ENCODE data around the gene PEX14.
"Not testable (repeated sequence)": the region's sequence is repeated elsewhere in the genome, so short reads cannot be mapped to it uniquely, and the experiment has no call there.

Gene PEX14

GRCh38 chr1:10474613-10475507, at the start of gene PEX14:
Gene PEX14, plus strand, starts transcription at chr1:10474950. Its CDS starts 17 bp downstream, at chr1:10474967.
- peak; percentile 85 for DNase-seq (ENCODE audit: low read depth)

- not testable (repeated sequence) for DNase-seq (ENCODE audit: low read depth)
These were observed 48.8 kb upstream of the PEX14 start for GRCh38 chr1:10425826-10426534.

- not testable (repeated sequence) for DNase-seq (ENCODE audit: low read depth)
These were observed 48.3 kb upstream of the PEX14 start for GRCh38 chr1:10426535-10426848.

GRCh38 chr1:10428984-10429383, 45.8 kb upstream of the PEX14 start:
- DNase-seq (ENCODE audit: low read depth): no peak

- DNase-seq (ENCODE audit: low read depth): peak; percentile 4
These were observed 44.9 kb upstream of the PEX14 start for GRCh38 chr1:10429868-10430215.

GRCh38 chr1:10430216-10431069, 44.3 kb upstream of the PEX14 start, which contains the start of gene CENPS:
Gene CENPS, plus strand, starts transcription at chr1:10430433. Its CDS starts 85 bp downstream, at chr1:10430518.
- DNase-seq (ENCODE audit: low read depth): peak; percentile 89

GRCh38 chr1:10431070-10431730, 43.5 kb upstream of the PEX14 start:
- DNase-seq (ENCODE audit: low read depth): peak; percentile 46

GRCh38 chr1:10432910-10433700, 41.6 kb upstream of the PEX14 start:
- no peak for DNase-seq (ENCODE audit: low read depth)

GRCh38 chr1:10433790-10434189, 41.0 kb upstream of the PEX14 start:
- no peak for DNase-seq (ENCODE audit: low read depth)

GRCh38 chr1:10434590-10434989, 40.2 kb upstream of the PEX14 start:
- no peak for DNase-seq (ENCODE audit: low read depth)

GRCh38 chr1:10437052-10437451, 37.7 kb upstream of the PEX14 start:
- no peak for DNase-seq (ENCODE audit: low read depth)

- no peak for DNase-seq (ENCODE audit: low read depth)
These were observed 36.0 kb upstream of the PEX14 start for GRCh38 chr1:10438677-10439163.

GRCh38 chr1:10440305-10440704, 34.4 kb upstream of the PEX14 start:
- DNase-seq (ENCODE audit: low read depth): no peak

GRCh38 chr1:10440794-10441193, 34.0 kb upstream of the PEX14 start:
- no peak for DNase-seq (ENCODE audit: low read depth)

- no peak for DNase-seq (ENCODE audit: low read depth)
These were observed 30.5 kb upstream of the PEX14 start for GRCh38 chr1:10444248-10444647.

- no peak for DNase-seq (ENCODE audit: low read depth)
These were observed 29.9 kb upstream of the PEX14 start for GRCh38 chr1:10444795-10445397.

- DNase-seq (ENCODE audit: low read depth): no peak
These were observed 27.8 kb upstream of the PEX14 start for GRCh38 chr1:10446790-10447422.

GRCh38 chr1:10449751-10450150, 25.0 kb upstream of the PEX14 start, which contains the start of gene CORT:
Gene CORT, plus strand, starts transcription at chr1:10450031. Its CDS starts 193 bp downstream, at chr1:10450224.
- no peak for DNase-seq (ENCODE audit: low read depth)

- DNase-seq (ENCODE audit: low read depth): no peak
These were observed 24.5 kb upstream of the PEX14 start for GRCh38 chr1:10450156-10450814.

Measured in EH (cell line).